Skeletal muscle satellite cell (primary cell): Measurements from ENCODE around the gene MGAT5B.

Experiments used
- H3K27me3 ChIP-seq: 2 replicates; pipeline ENCODE4 v1.7.0; 2013; ENCODE audit warnings: low read length; ENCODE audit not compliant: control insufficient read depth, insufficient read depth
- H3K36me3 ChIP-seq: 2 replicates; pipeline ENCODE4 v1.7.0; 2013; ENCODE audit warnings: mild to moderate bottlenecking, control low read depth, low read length; ENCODE audit not compliant: insufficient read depth
- H3K4me1 ChIP-seq: 2 replicates; pipeline ENCODE4 v1.7.0; 2013; ENCODE audit warnings: low read length; ENCODE audit not compliant: control insufficient read depth, insufficient read depth
- H3K4me2 ChIP-seq: 2 replicates; pipeline ENCODE4 v1.7.0; 2013; ENCODE audit warnings: mild to moderate bottlenecking, low read length
- H3K4me3 ChIP-seq: 2 replicates; pipeline ENCODE4 v1.7.0; 2013; ENCODE audit warnings: low read length
- H3K9ac ChIP-seq: 2 replicates; pipeline ENCODE4 v1.7.0; 2013; ENCODE audit warnings: mild to moderate bottlenecking, low read depth, low read length, moderate library complexity
- H3K9me3 ChIP-seq: replicated peaks from 2 replicates; pipeline ENCODE4 v1.7.0; 2013; ENCODE audit warnings: mild to moderate bottlenecking, control low read depth, low read length

MGAT5B gene

GRCh38 chr17:76947309-76947708 is 79.1 kb downstream of the MGAT5B start:
- H3K4me3 ChIP-seq: no peak overlapping the region
- no peaks in the 10 kb centered on the region for H3K36me3 ChIP-seq
- no peaks in the 10 kb centered on the region for H3K9me3 ChIP-seq
- H3K27me3 ChIP-seq: peaks cover 43% of the 10 kb centered on the region
- no peak overlapping the region for H3K9ac ChIP-seq
- no peaks in the 10 kb centered on the region for H3K4me1 ChIP-seq
- H3K4me2 ChIP-seq: no peak overlapping the region

- peaks cover 39% of the 10 kb centered on the region for H3K27me3 ChIP-seq
- no peak overlapping the region for H3K9ac ChIP-seq
- H3K4me3 ChIP-seq: no peak overlapping the region
- no peaks in the 10 kb centered on the region for H3K4me1 ChIP-seq
- no peaks in the 10 kb centered on the region for H3K36me3 ChIP-seq
- no peak overlapping the region for H3K4me2 ChIP-seq
- no peaks in the 10 kb centered on the region for H3K9me3 ChIP-seq
Observed at GRCh38 chr17:76947771-76948170, 79.6 kb downstream of the MGAT5B start.

GRCh38 chr17:76948301-76948700 is 80.1 kb downstream of the MGAT5B start:
- no peak overlapping the region for H3K4me2 ChIP-seq
- no peaks in the 10 kb centered on the region for H3K9me3 ChIP-seq
- no peaks in the 10 kb centered on the region for H3K4me1 ChIP-seq
- peaks cover 40% of the 10 kb centered on the region for H3K27me3 ChIP-seq
- H3K9ac ChIP-seq: no peak overlapping the region
- no peaks in the 10 kb centered on the region for H3K36me3 ChIP-seq
- H3K4me3 ChIP-seq: no peak overlapping the region

GRCh38 chr17:76948726-76949342 is 80.6 kb downstream of the MGAT5B start:
- Histone ChIP-seq H3K9me3 (no peaks in the 10 kb centered on the region), H3K4me2 (no peak overlapping the region), H3K9ac (no peak overlapping the region), H3K27me3 (peaks cover 40% of the 10 kb centered on the region), H3K36me3 (no peaks in the 10 kb centered on the region), H3K4me3 (no peak overlapping the region), H3K4me1 (no peaks in the 10 kb centered on the region)

GRCh38 chr17:76949913-76950695 is 81.9 kb downstream of the MGAT5B start:
- Histone ChIP-seq H3K9ac (no peak overlapping the region), H3K4me1 (no peaks in the 10 kb centered on the region), H3K4me2 (no peak overlapping the region), H3K36me3 (no peaks in the 10 kb centered on the region), H3K9me3 (no peaks in the 10 kb centered on the region), H3K27me3 (peaks cover 41% of the 10 kb centered on the region), H3K4me3 (no peak overlapping the region)

GRCh38 chr17:76951375-76951905 is 83.2 kb downstream of the MGAT5B start:
- no peak overlapping the region for H3K9ac ChIP-seq
- H3K27me3 ChIP-seq: peaks cover 48% of the 10 kb centered on the region
- H3K36me3 ChIP-seq: no peaks in the 10 kb centered on the region
- no peaks in the 10 kb centered on the region for H3K4me1 ChIP-seq
- no peak overlapping the region for H3K4me3 ChIP-seq
- H3K4me2 ChIP-seq: no peak overlapping the region
- H3K9me3 ChIP-seq: no peaks in the 10 kb centered on the region

GRCh38 chr17:76952402-76952801 is 84.2 kb downstream of the MGAT5B start:
- Histone ChIP-seq H3K4me1 (no peaks in the 10 kb centered on the region), H3K27me3 (peaks cover 57% of the 10 kb centered on the region), H3K9ac (no peak overlapping the region), H3K9me3 (no peaks in the 10 kb centered on the region), H3K36me3 (no peaks in the 10 kb centered on the region), H3K4me3 (no peak overlapping the region), H3K4me2 (no peak overlapping the region)

- H3K4me2 ChIP-seq: no peak overlapping the region
- no peaks in the 10 kb centered on the region for H3K36me3 ChIP-seq
- H3K4me3 ChIP-seq: no peak overlapping the region
- H3K4me1 ChIP-seq: no peaks in the 10 kb centered on the region
- H3K9ac ChIP-seq: no peak overlapping the region
- H3K27me3 ChIP-seq: peaks cover 61% of the 10 kb centered on the region
- no peaks in the 10 kb centered on the region for H3K9me3 ChIP-seq
Observed at GRCh38 chr17:76953066-76953465, 84.9 kb downstream of the MGAT5B start.

- no peaks in the 10 kb centered on the region for H3K4me1 ChIP-seq
- no peak overlapping the region for H3K9ac ChIP-seq
- peaks cover 64% of the 10 kb centered on the region for H3K27me3 ChIP-seq
- H3K4me2 ChIP-seq: no peak overlapping the region
- no peaks in the 10 kb centered on the region for H3K36me3 ChIP-seq
- no peaks in the 10 kb centered on the region for H3K9me3 ChIP-seq
- no peak overlapping the region for H3K4me3 ChIP-seq
Observed at GRCh38 chr17:76953946-76954345, 85.7 kb downstream of the MGAT5B start.

GRCh38 chr17:76955191-76955590 is 87.0 kb downstream of the MGAT5B start:
- H3K9me3 ChIP-seq: no peaks in the 10 kb centered on the region
- H3K4me2 ChIP-seq: no peak overlapping the region
- no peak overlapping the region for H3K9ac ChIP-seq
- H3K4me3 ChIP-seq: no peak overlapping the region
- peaks cover 65% of the 10 kb centered on the region for H3K27me3 ChIP-seq
- no peaks in the 10 kb centered on the region for H3K4me1 ChIP-seq
- H3K36me3 ChIP-seq: no peaks in the 10 kb centered on the region

GRCh38 chr17:76956846-76957540 is 88.8 kb downstream of the MGAT5B start:
- no peaks in the 10 kb centered on the region for H3K4me1 ChIP-seq
- peaks cover 67% of the 10 kb centered on the region for H3K27me3 ChIP-seq
- H3K4me2 ChIP-seq: no peak overlapping the region
- no peaks in the 10 kb centered on the region for H3K9me3 ChIP-seq
- no peaks in the 10 kb centered on the region for H3K36me3 ChIP-seq
- H3K4me3 ChIP-seq: no peak overlapping the region
- no peak overlapping the region for H3K9ac ChIP-seq
